IPS DF 19.7 (cell line): ENCODE results near the gene SLC24A3.

Experiments used
- DNase-seq: peaks from one replicate; pipeline ENCODE4 v3.0.0-alpha.2; 2013; ENCODE audit warnings: low read depth, low spot score

The SLC24A3 gene

GRCh38 chr20:19540392-19540791 lies 327.9 kb downstream of the SLC24A3 start:
- no peak for DNase-seq

GRCh38 chr20:19543101-19543500 lies 330.7 kb downstream of the SLC24A3 start:
- DNase-seq = no peak

- DNase-seq = no peak
Observed at GRCh38 chr20:19544684-19545083, 332.2 kb downstream of the SLC24A3 start.

GRCh38 chr20:19546648-19547047 lies 334.2 kb downstream of the SLC24A3 start:
- no peak for DNase-seq

GRCh38 chr20:19547547-19547946 lies 335.1 kb downstream of the SLC24A3 start:
- DNase-seq = no peak

- DNase-seq = no peak
Observed at GRCh38 chr20:19549896-19550295, 337.5 kb downstream of the SLC24A3 start.

GRCh38 chr20:19552221-19553180 lies 340.1 kb downstream of the SLC24A3 start:
- DNase-seq = peak; percentile 60

GRCh38 chr20:19554666-19555065 lies 342.2 kb downstream of the SLC24A3 start:
- DNase-seq = no peak

GRCh38 chr20:19555726-19556125 lies 343.3 kb downstream of the SLC24A3 start:
- DNase-seq = no peak

- no peak for DNase-seq
Observed at GRCh38 chr20:19557291-19557690, 344.8 kb downstream of the SLC24A3 start.

- no peak for DNase-seq
Observed at GRCh38 chr20:19560881-19561480, 348.5 kb downstream of the SLC24A3 start.

GRCh38 chr20:19562426-19562825 lies 350.0 kb downstream of the SLC24A3 start:
- DNase-seq = no peak

- DNase-seq = no peak
Observed at GRCh38 chr20:19564261-19564660, 351.8 kb downstream of the SLC24A3 start.

- DNase-seq = no peak
Observed at GRCh38 chr20:19565736-19566135, 353.3 kb downstream of the SLC24A3 start.

GRCh38 chr20:19566226-19566945 lies 353.9 kb downstream of the SLC24A3 start:
- DNase-seq = no peak

- no peak for DNase-seq
Observed at GRCh38 chr20:19568128-19568527, 355.7 kb downstream of the SLC24A3 start.

GRCh38 chr20:19571996-19572395 lies 359.6 kb downstream of the SLC24A3 start:
- no peak for DNase-seq

- DNase-seq = no peak
Observed at GRCh38 chr20:19577692-19578091, 365.2 kb downstream of the SLC24A3 start.

GRCh38 chr20:19582782-19583181 lies 370.3 kb downstream of the SLC24A3 start:
- no peak for DNase-seq

GRCh38 chr20:19583532-19584175 lies 371.2 kb downstream of the SLC24A3 start:
- peak; percentile 63 for DNase-seq

- no peak for DNase-seq
Observed at GRCh38 chr20:19588241-19588640, 375.8 kb downstream of the SLC24A3 start.

GRCh38 chr20:19588732-19589131 lies 376.3 kb downstream of the SLC24A3 start:
- DNase-seq = no peak
